Measurements from ENCODE around the gene ATP5ME. TPM values are rescaled to one million over a fixed set of nuclear protein-coding genes. Genes with fewer than 3 reads are reported as not detected.

The ATP5ME gene
- total RNA-seq, 2 experiments from 2014 or later, result 359 to 388 TPM

GRCh38 chr4:704971-705277 lies 30.8 kb upstream of the ATP5ME start:
- Histone ChIP-seq H2AFZ (ENCODE audit: low read length) (no peak overlapping the region), H3K4me3 (ENCODE audit: low read depth, low read length, poor library complexity, severe bottlenecking) (peak overlapping the region; percentile 82), H3K36me3 (ENCODE audit: insufficient read depth, low read length) (peaks cover 11% of the 10 kb centered on the region), H3K4me1 (ENCODE audit: insufficient read depth, low read length, poor library complexity, severe bottlenecking) (peaks cover 12% of the 10 kb centered on the region), H4K20me1 (ENCODE audit: insufficient read depth, low read length) (no peaks in the 10 kb centered on the region), H3K9me3 (ENCODE audit: low read length) (no peaks in the 10 kb centered on the region), H3K9me2 (ENCODE audit: insufficient read depth, low read length) (no peaks in the 10 kb centered on the region), H3K79me2 (ENCODE audit: insufficient read depth, low read depth, low read length) (peaks cover 14% of the 10 kb centered on the region; the same call in 1 of the 2 replicates), H3K4me2 (ENCODE audit: low read length) (no peak overlapping the region), H3K27ac (ENCODE audit: low read depth, low read length, poor library complexity, severe bottlenecking) (no peak overlapping the region)
- POLR2A ChIA-PET, result no interaction called here
- BruUV-seq (replicated peaks), result no TSS peak
- intact Hi-C loops (cut with micrococcal nuclease; ENCODE audit: unreplicated experiment), result no loop called here
- CTCF ChIA-PET (ENCODE audit: unreplicated experiment), result no interaction called here
- no peak for DNase-seq (ENCODE audit: low spot score)
- TF ChIP-seq CTCF (conservative IDR thresholded peaks at IDR 0.05; ENCODE audit: low read length) (no peak), EZH2phosphoT487 (IDR thresholded peaks at IDR 0.05; ENCODE audit: borderline replicate concordance, low read depth, low read length) (no peak)

- Histone ChIP-seq H3K4me1 (ENCODE audit: insufficient read depth, low read length, poor library complexity, severe bottlenecking) (peaks cover 17% of the 10 kb centered on the region), H2AFZ (ENCODE audit: low read length) (no peak overlapping the region), H4K20me1 (ENCODE audit: insufficient read depth, low read length) (no peaks in the 10 kb centered on the region), H3K9me2 (ENCODE audit: insufficient read depth, low read length) (no peaks in the 10 kb centered on the region), H3K27ac (ENCODE audit: low read depth, low read length, poor library complexity, severe bottlenecking) (no peak overlapping the region), H3K4me2 (ENCODE audit: low read length) (no peak overlapping the region), H3K9me3 (ENCODE audit: low read length) (no peaks in the 10 kb centered on the region), H3K4me3 (ENCODE audit: low read depth, low read length, poor library complexity, severe bottlenecking) (no peak overlapping the region), H3K79me2 (ENCODE audit: insufficient read depth, low read depth, low read length) (peaks cover 14% of the 10 kb centered on the region; the same call in 1 of the 2 replicates), H3K36me3 (ENCODE audit: insufficient read depth, low read length) (peaks cover 11% of the 10 kb centered on the region)
- TF ChIP-seq CTCF (conservative IDR thresholded peaks at IDR 0.05; ENCODE audit: low read length) (no peak), EZH2phosphoT487 (IDR thresholded peaks at IDR 0.05; ENCODE audit: borderline replicate concordance, low read depth, low read length) (no peak)
- BruUV-seq (replicated peaks), result no TSS peak
- CTCF ChIA-PET (ENCODE audit: unreplicated experiment), result no interaction called here
- POLR2A ChIA-PET, result no interaction called here
- intact Hi-C loops (cut with micrococcal nuclease; ENCODE audit: unreplicated experiment), result no loop called here
- DNase-seq (ENCODE audit: low spot score), result no peak
These were observed 30.3 kb upstream of the ATP5ME start for GRCh38 chr4:704198-704891.

- Histone ChIP-seq H3K4me1 (ENCODE audit: insufficient read depth, low read length, poor library complexity, severe bottlenecking) (peaks cover 25% of the 10 kb centered on the region), H3K36me3 (ENCODE audit: insufficient read depth, low read length) (peaks cover 3% of the 10 kb centered on the region), H3K9me3 (ENCODE audit: low read length) (no peaks in the 10 kb centered on the region), H3K27ac (ENCODE audit: low read depth, low read length, poor library complexity, severe bottlenecking) (no peak overlapping the region), H3K9me2 (ENCODE audit: insufficient read depth, low read length) (no peaks in the 10 kb centered on the region), H3K79me2 (ENCODE audit: insufficient read depth, low read depth, low read length) (peaks cover 14% of the 10 kb centered on the region; the same call in 1 of the 2 replicates), H2AFZ (ENCODE audit: low read length) (no peak overlapping the region), H4K20me1 (ENCODE audit: insufficient read depth, low read length) (no peaks in the 10 kb centered on the region), H3K4me2 (ENCODE audit: low read length) (no peak overlapping the region), H3K4me3 (ENCODE audit: low read depth, low read length, poor library complexity, severe bottlenecking) (no peak overlapping the region)
- CTCF ChIA-PET (ENCODE audit: unreplicated experiment), result no interaction called here
- TF ChIP-seq CTCF (conservative IDR thresholded peaks at IDR 0.05; ENCODE audit: low read length), result no peak
- DNase-seq (ENCODE audit: low spot score), result no peak
- no TSS peak for BruUV-seq (replicated peaks)
- POLR2A ChIA-PET, result interaction anchor here (0.6 to 0.7 kb wide), 2 partner anchors 79 to 880 kb away, joined by 3 to 4 read pairs; no protein-coding TSS in a partner anchor
- intact Hi-C loops (cut with micrococcal nuclease; ENCODE audit: unreplicated experiment), result no loop called here
These were observed 29.5 kb upstream of the ATP5ME start for GRCh38 chr4:703336-704197.
